ENCODE results near the gene GNL2.

The GNL2 gene

DNA sequence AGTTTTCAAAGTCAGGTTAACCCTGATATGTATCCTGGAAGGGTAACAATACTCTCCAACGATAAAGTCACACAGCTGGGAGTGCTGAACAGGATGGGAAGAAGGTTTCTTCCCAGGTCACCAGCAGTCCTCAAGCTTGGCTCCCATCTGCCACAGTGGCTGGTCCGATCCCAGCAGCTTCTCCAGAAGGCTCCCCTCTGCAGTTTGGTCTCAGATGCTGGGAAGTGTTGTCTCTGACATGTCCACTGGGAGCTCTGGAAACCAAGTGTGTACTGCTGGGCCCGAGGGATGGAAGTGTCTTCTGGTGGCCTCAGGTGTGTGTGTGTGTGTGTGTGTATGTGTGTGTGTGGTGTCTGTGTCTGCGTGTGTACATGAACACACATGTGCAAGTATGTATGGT is 16.4 kb upstream of the GNL2 start:
- Histone ChIP-seq H4K8ac (ENCODE audit: low read depth, low read length) (no peak overlapping the region), H3K27me3 (ENCODE audit: control insufficient read depth in 3 of 3, insufficient read depth in 3 of 3, low read depth in 1 of 3, low read length in 3 of 3) (peaks cover 0 to 94% (median 12%) of the 10 kb centered on the region in 3 experiments), H3K23ac (ENCODE audit: low read depth, low read length, poor library complexity) (no peak overlapping the region), H2BK120ac (ENCODE audit: low read depth, low read length) (no peak overlapping the region), H3K9ac (ENCODE audit: low read depth, low read length, poor library complexity) (no peak overlapping the region), H3K9me3 (replicated peaks in 1 of 2; ENCODE audit: control insufficient read depth in 2 of 2, insufficient read depth in 1 of 2, low read depth in 1 of 2, low read length in 2 of 2) (no peaks in the 10 kb centered on the region), H3K27ac (replicated peaks; ENCODE audit: low read length) (no peak overlapping the region), H2BK12ac (ENCODE audit: low read length) (no peak overlapping the region), H3K4me2 (ENCODE audit: insufficient read depth, low read length, poor library complexity, severe bottlenecking) (no peak overlapping the region), H3K4me3 (ENCODE audit: low read length in 2 of 2) (no peak overlapping the region), H2BK5ac (ENCODE audit: low read length) (no peak overlapping the region), H4K91ac (ENCODE audit: low read depth, low read length, poor library complexity) (no peak overlapping the region), H2AFZ (ENCODE audit: low read length) (no peak overlapping the region), H3K18ac (ENCODE audit: low read length) (no peak overlapping the region), H3K79me1 (ENCODE audit: low read depth, low read length) (no peaks in the 10 kb centered on the region), H3K4me1 (ENCODE audit: control insufficient read depth in 2 of 2, insufficient read depth in 1 of 2, low read depth in 1 of 2, low read length in 2 of 2) (no peaks in the 10 kb centered on the region), H2AK5ac (ENCODE audit: low read depth, low read length) (no peak overlapping the region), H3K14ac (ENCODE audit: low read length) (no peak overlapping the region), H3K4ac (ENCODE audit: low read length) (no peak overlapping the region), H3K36me3 (replicated peaks in 1 of 2; ENCODE audit: control insufficient read depth in 2 of 2, insufficient read depth in 2 of 2, low read length in 2 of 2) (no peaks in the 10 kb centered on the region), H2BK15ac (ENCODE audit: low read length) (no peak overlapping the region)
- no CpG with 5 or more reads among the region's 4 CpGs for WGBS, 2 donors (ENCODE audit: extremely low coverage in 2 of 2, insufficient read length in 2 of 2, insufficient replicate concordance in 1 of 2)
- no peak for DNase-seq (ENCODE audit: low spot score)

GRCh38 chr1:37609994-37610393 is 14.3 kb upstream of the GNL2 start:
- H2BK12ac ChIP-seq (ENCODE audit: low read length), result no peak overlapping the region
- no peaks in the 10 kb centered on the region for H3K79me1 ChIP-seq (ENCODE audit: low read depth, low read length)
- no peak overlapping the region for H3K27ac ChIP-seq (replicated peaks; ENCODE audit: low read length)
- no peak overlapping the region for H3K14ac ChIP-seq (ENCODE audit: low read length)
- H4K8ac ChIP-seq (ENCODE audit: low read depth, low read length), result no peak overlapping the region
- H2BK15ac ChIP-seq (ENCODE audit: low read length), result no peak overlapping the region
- H3K9ac ChIP-seq (ENCODE audit: low read depth, low read length, poor library complexity), result no peak overlapping the region
- DNase-seq (ENCODE audit: low spot score), result no peak
- H3K4me1 ChIP-seq (ENCODE audit: control insufficient read depth in 2 of 2, insufficient read depth in 1 of 2, low read depth in 1 of 2, low read length in 2 of 2), result no peaks in the 10 kb centered on the region
- no peaks in the 10 kb centered on the region for H3K9me3 ChIP-seq (replicated peaks in 1 of 2; ENCODE audit: control insufficient read depth in 2 of 2, insufficient read depth in 1 of 2, low read depth in 1 of 2, low read length in 2 of 2)
- no peak overlapping the region for H2AFZ ChIP-seq (ENCODE audit: low read length)
- no peak overlapping the region for H3K4me2 ChIP-seq (ENCODE audit: insufficient read depth, low read length, poor library complexity, severe bottlenecking)
- H3K4me3 ChIP-seq (ENCODE audit: low read length in 2 of 2), result no peak overlapping the region
- H4K91ac ChIP-seq (ENCODE audit: low read depth, low read length, poor library complexity), result no peak overlapping the region
- no peak overlapping the region for H3K23ac ChIP-seq (ENCODE audit: low read depth, low read length, poor library complexity)
- no peak overlapping the region for H2BK5ac ChIP-seq (ENCODE audit: low read length)
- no peak overlapping the region for H2AK5ac ChIP-seq (ENCODE audit: low read depth, low read length)
- WGBS, 2 donors (ENCODE audit: extremely low coverage in 2 of 2, insufficient read length in 2 of 2, insufficient replicate concordance in 1 of 2), result no CpG with 5 or more reads among the region's 2 CpGs
- H2BK120ac ChIP-seq (ENCODE audit: low read depth, low read length), result no peak overlapping the region
- H3K18ac ChIP-seq (ENCODE audit: low read length), result no peak overlapping the region
- H3K36me3 ChIP-seq (replicated peaks in 1 of 2; ENCODE audit: control insufficient read depth in 2 of 2, insufficient read depth in 2 of 2, low read length in 2 of 2), result no peaks in the 10 kb centered on the region
- H3K4ac ChIP-seq (ENCODE audit: low read length), result no peak overlapping the region
- H3K27me3 ChIP-seq (ENCODE audit: control insufficient read depth in 3 of 3, insufficient read depth in 3 of 3, low read depth in 1 of 3, low read length in 3 of 3), result peaks cover 0 to 94% (median 12%) of the 10 kb centered on the region in 3 experiments

GRCh38 chr1:37609002-37609401 is 13.3 kb upstream of the GNL2 start:
- Histone ChIP-seq H3K4me1 (ENCODE audit: control insufficient read depth in 2 of 2, insufficient read depth in 1 of 2, low read depth in 1 of 2, low read length in 2 of 2) (no peaks in the 10 kb centered on the region), H4K8ac (ENCODE audit: low read depth, low read length) (no peak overlapping the region), H3K79me1 (ENCODE audit: low read depth, low read length) (no peaks in the 10 kb centered on the region), H3K36me3 (replicated peaks in 1 of 2; ENCODE audit: control insufficient read depth in 2 of 2, insufficient read depth in 2 of 2, low read length in 2 of 2) (no peaks in the 10 kb centered on the region), H3K23ac (ENCODE audit: low read depth, low read length, poor library complexity) (no peak overlapping the region), H3K27me3 (ENCODE audit: control insufficient read depth in 3 of 3, insufficient read depth in 3 of 3, low read depth in 1 of 3, low read length in 3 of 3) (peaks cover 0 to 94% (median 12%) of the 10 kb centered on the region in 3 experiments), H2AK5ac (ENCODE audit: low read depth, low read length) (no peak overlapping the region), H3K4me3 (ENCODE audit: low read length in 2 of 2) (no peak overlapping the region), H3K14ac (ENCODE audit: low read length) (no peak overlapping the region), H3K9ac (ENCODE audit: low read depth, low read length, poor library complexity) (no peak overlapping the region), H3K4me2 (ENCODE audit: insufficient read depth, low read length, poor library complexity, severe bottlenecking) (no peak overlapping the region), H2BK15ac (ENCODE audit: low read length) (no peak overlapping the region), H3K27ac (replicated peaks; ENCODE audit: low read length) (no peak overlapping the region), H2BK120ac (ENCODE audit: low read depth, low read length) (no peak overlapping the region), H3K4ac (ENCODE audit: low read length) (no peak overlapping the region), H4K91ac (ENCODE audit: low read depth, low read length, poor library complexity) (no peak overlapping the region), H2BK5ac (ENCODE audit: low read length) (no peak overlapping the region), H2BK12ac (ENCODE audit: low read length) (no peak overlapping the region), H3K18ac (ENCODE audit: low read length) (no peak overlapping the region), H3K9me3 (replicated peaks in 1 of 2; ENCODE audit: control insufficient read depth in 2 of 2, insufficient read depth in 1 of 2, low read depth in 1 of 2, low read length in 2 of 2) (no peaks in the 10 kb centered on the region), H2AFZ (ENCODE audit: low read length) (no peak overlapping the region)
- no peak for DNase-seq (ENCODE audit: low spot score)
- no CpG with 5 or more reads among the region's 2 CpGs for WGBS, 2 donors (ENCODE audit: extremely low coverage in 2 of 2, insufficient read length in 2 of 2, insufficient replicate concordance in 1 of 2)

DNA sequence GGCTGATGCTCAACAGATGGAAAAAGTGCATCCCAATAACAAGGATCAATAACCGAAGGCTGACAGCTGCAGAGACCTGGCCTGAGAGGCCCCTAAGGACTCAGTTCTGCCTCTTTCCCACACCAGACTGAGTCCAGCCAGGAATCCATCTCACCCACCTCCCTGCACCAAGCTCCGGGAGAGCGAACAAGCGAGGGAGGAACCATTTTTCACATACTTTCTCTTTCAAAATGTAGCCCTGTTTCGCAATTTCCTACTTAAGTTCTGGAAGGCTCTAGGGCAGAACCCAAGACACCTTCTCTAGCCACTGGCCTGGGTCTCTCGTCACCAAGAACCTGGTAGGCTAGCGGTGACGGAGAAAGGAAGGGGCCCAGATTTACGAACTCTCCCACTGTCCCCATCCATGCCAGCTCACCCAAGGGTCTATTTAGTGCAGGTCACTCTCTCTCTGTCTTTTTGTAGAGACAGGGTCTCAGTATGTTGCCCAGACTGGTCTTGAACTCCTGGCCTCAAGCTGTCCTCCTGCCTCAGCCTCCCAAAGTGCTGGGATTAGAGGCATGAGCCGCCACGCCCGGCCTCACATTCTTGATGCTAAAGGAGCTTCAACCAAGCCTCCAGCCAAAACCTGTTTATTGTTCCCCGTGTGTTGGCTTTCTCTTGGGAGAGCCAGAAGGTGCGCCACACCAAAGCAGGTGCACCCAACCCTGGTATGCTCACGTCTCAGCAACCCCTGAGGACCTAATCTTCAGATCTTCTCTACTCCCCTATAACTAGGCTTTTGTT is 10.9 kb upstream of the GNL2 start:
- Histone ChIP-seq H4K8ac (ENCODE audit: low read depth, low read length) (no peak overlapping the region), H3K23ac (ENCODE audit: low read depth, low read length, poor library complexity) (no peak overlapping the region), H3K36me3 (replicated peaks in 1 of 2; ENCODE audit: control insufficient read depth in 2 of 2, insufficient read depth in 2 of 2, low read length in 2 of 2) (no peaks in the 10 kb centered on the region), H3K27ac (replicated peaks; ENCODE audit: low read length) (no peak overlapping the region), H2AK5ac (ENCODE audit: low read depth, low read length) (peak overlapping the region; percentile 21), H3K9me3 (replicated peaks in 1 of 2; ENCODE audit: control insufficient read depth in 2 of 2, insufficient read depth in 1 of 2, low read depth in 1 of 2, low read length in 2 of 2) (no peaks in the 10 kb centered on the region), H3K9ac (ENCODE audit: low read depth, low read length, poor library complexity) (no peak overlapping the region), H2BK12ac (ENCODE audit: low read length) (no peak overlapping the region), H2AFZ (ENCODE audit: low read length) (no peak overlapping the region), H3K79me1 (ENCODE audit: low read depth, low read length) (no peaks in the 10 kb centered on the region), H3K4me1 (ENCODE audit: control insufficient read depth in 2 of 2, insufficient read depth in 1 of 2, low read depth in 1 of 2, low read length in 2 of 2) (no peaks in the 10 kb centered on the region), H4K91ac (ENCODE audit: low read depth, low read length, poor library complexity) (no peak overlapping the region), H3K4me3 (ENCODE audit: low read length in 2 of 2) (no peak overlapping the region), H2BK120ac (ENCODE audit: low read depth, low read length) (no peak overlapping the region), H3K18ac (ENCODE audit: low read length) (no peak overlapping the region), H3K14ac (ENCODE audit: low read length) (no peak overlapping the region), H2BK5ac (ENCODE audit: low read length) (no peak overlapping the region), H3K4ac (ENCODE audit: low read length) (no peak overlapping the region), H2BK15ac (ENCODE audit: low read length) (no peak overlapping the region), H3K27me3 (ENCODE audit: control insufficient read depth in 3 of 3, insufficient read depth in 3 of 3, low read depth in 1 of 3, low read length in 3 of 3) (peaks cover 0 to 88% (median 12%) of the 10 kb centered on the region in 3 experiments), H3K4me2 (ENCODE audit: insufficient read depth, low read length, poor library complexity, severe bottlenecking) (no peak overlapping the region)
- DNase-seq (ENCODE audit: low spot score), result no peak
- no CpG with 5 or more reads among the region's 15 CpGs for WGBS, 2 donors (ENCODE audit: extremely low coverage in 2 of 2, insufficient read length in 2 of 2, insufficient replicate concordance in 1 of 2)
